Fibroblast of skin of left quadriceps (primary cell): ENCODE results near the gene DFFB.
"Not testable (repeated sequence)": the region's sequence is repeated elsewhere in the genome, so short reads cannot be mapped to it uniquely, and the experiment has no call there.

Experiments
- DNase-seq, 2 experiments: peaks; one replicate each; pipeline ENCODE4 v3.0.0-alpha.2; 2013; ENCODE audit warnings: low read depth in 2 of 2

DFFB gene

GRCh38 chr1:3909615-3910014 is 52.3 kb downstream of the DFFB start:
- no peak for DNase-seq

GRCh38 chr1:3910049-3910731 is 52.9 kb downstream of the DFFB start:
- DNase-seq, result no peak

DNA sequence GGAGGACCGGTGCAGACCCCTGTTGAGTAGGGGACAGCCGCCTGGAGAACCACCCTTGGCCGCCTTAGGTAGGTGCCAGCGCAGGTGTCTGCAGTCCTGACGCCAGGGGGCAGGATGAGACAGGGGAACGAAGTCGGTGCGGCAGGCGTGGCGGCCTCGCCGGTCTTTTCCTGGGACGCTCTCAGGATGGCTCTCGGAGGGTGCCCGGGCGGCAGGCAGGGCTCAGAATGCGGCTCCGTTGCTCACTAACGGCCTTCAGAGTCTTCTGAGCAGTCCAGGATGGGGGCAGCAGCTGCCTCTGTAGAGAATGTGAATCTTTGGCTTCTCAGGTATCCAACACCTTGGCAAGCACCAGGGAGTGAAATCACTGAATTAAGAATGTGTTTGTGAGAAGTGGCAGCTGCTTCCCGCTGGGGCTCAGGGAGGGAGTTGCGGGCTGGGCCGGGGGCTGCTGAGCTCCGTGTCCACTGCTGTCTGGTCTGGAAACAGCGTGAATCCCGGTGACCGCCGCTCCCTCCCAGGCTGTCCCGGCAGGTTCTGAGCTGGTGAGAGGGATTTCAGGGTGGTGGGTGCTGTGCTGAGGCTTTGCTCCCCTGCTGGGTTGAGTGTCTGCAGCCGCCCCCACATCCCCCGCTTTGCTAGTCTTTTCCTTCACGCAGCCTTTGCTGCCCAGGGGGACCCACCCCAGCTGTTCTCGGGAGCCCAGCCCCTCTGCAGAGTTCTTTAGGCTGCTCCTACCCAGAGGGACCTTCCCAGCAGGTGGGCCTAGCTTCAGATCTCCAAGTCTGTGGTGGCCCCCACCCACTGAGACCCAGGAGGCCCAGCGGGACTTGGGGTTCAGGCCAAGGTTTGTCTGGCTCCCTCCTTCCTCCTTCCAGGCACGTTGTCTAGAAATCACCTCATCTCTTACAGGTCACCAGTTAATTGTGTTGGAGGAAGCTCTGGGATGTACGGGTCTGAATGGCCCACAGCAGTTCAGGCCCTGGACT is 53.9 kb downstream of the DFFB start:
- DNase-seq, result no peak

- DNase-seq, result no peak
These were observed 54.9 kb downstream of the DFFB start for GRCh38 chr1:3911981-3912808.

- DNase-seq, result no peak
These were observed 55.8 kb downstream of the DFFB start for GRCh38 chr1:3912809-3913685.

DNA sequence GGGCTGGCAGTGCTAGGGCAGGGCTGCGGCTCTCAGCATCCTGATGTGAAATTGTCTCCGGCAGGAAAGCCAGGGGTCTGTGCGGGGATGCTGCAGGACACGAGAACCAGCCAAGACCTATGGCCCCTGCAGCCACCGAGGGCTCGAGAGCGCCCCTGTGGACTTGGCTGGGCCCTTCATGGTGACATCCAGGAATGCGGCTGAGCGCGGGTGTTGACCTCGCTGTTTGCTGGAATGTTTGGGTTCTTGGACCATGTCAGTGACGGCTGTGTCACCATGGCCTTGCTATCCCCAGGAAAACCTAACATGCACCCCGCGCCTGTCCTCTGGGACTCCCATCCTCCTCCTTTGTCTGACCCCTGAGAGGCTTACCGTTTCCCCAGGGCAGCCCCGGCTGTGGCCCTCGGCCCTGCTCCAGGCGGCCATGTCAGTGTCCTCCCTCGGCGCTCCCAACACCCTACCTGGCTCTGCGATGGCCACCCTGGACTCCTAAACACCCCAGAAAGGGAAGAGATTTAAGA is 57.1 kb downstream of the DFFB start:
- DNase-seq, result no peak

DNA sequence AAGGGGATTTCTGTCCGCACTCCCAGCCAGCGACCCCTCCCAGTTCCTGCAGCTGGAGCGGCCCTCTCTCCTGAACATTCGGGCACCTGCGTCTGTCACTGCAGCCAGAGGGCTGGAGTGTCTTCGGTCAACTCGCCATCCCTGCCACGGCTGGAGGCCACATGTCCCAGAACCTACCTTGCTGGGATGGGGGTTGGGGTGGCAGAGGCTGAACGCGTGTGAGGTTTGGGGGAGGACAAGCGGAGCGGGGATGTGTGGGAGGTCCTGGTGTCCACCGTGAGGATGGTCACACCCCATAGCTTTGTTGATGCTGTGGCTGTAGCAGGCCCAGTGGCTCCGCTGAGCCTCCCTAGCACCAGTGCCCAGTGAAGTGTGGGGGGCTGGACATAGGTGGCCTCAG is 57.6 kb downstream of the DFFB start:
- DNase-seq, result no peak

- no peak for DNase-seq
These were observed 58.4 kb downstream of the DFFB start for GRCh38 chr1:3915551-3916121.

DNA sequence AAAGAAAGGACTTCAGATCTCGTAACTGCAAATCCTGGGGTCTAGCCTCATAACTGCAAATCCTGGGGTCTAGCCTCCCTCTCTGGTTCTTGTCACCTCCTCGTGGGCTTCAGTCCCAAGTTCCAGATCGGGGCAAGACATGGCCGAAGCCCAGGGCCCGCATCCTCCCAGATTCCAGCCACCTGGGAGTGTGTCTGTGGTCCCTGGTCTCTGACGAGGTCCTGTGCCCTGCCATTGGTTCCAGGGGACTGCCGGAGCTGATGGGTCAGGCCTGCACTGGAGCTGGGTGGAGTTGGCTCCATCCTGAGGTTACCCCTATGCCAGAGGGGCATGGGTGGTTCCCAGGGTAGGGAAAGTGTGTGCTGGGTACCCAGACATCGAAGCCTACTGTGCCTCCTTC is 60.5 kb downstream of the DFFB start:
- no peak for DNase-seq

- DNase-seq, result not testable (repeated sequence)
These were observed 61.1 kb downstream of the DFFB start for GRCh38 chr1:3918359-3918758.

DNA sequence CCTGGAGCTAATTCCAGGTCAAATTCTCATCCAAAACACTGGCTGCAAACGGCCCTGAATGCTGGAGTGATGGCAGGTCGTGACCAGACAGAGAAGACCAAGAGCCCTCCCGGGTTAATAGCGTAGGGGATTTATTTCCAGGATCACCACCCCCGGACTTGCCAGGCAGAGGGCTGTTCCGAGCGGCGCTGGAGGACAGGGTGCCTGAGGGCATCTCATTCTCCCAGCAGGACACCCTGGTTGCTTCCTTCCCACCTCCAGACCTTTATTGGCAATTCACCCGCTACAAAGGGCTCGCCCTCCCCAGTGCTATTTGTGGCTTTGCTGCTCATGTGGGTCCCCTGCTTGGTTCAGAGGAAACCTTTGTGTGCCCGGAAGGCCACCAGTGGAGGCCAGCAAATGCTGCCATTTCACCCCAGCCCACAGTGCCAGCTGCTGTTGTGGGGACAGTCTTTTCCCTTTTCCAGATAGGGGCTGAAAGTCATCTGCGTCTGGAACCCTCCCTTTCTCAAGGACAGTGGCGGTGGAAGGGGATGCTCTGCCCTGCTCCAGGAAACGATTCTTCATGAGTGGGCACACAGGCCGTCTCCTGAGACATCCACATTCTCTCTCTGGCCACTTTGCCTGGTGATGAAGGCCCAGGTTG is 61.8 kb downstream of the DFFB start:
- DNase-seq, result no peak

- no peak for DNase-seq
These were observed 62.4 kb downstream of the DFFB start for GRCh38 chr1:3919706-3920105.

DNA sequence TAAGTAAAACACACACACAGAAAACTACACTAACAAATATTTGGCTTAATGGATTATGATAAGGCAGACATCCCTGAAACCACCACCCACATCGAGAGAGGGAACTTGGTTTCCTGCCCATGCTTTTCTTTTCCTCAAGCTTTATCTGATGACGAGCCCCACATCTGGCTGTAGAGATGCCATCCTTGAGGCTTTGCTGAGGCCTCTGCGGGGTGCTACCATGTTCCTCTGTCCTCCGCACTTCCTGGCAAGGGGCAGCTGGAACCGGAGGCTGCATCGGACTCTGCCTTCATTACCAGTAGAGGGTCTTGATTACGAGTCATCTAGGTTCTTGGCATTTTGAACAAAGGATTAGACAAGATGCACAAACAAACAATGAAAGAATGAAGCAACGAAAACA is 64.5 kb downstream of the DFFB start:
- no peak for DNase-seq

GRCh38 chr1:3922201-3922725 is 65.0 kb downstream of the DFFB start:
- DNase-seq, result no peak

GRCh38 chr1:3922851-3923250 is 65.6 kb downstream of the DFFB start:
- no peak for DNase-seq

DNA sequence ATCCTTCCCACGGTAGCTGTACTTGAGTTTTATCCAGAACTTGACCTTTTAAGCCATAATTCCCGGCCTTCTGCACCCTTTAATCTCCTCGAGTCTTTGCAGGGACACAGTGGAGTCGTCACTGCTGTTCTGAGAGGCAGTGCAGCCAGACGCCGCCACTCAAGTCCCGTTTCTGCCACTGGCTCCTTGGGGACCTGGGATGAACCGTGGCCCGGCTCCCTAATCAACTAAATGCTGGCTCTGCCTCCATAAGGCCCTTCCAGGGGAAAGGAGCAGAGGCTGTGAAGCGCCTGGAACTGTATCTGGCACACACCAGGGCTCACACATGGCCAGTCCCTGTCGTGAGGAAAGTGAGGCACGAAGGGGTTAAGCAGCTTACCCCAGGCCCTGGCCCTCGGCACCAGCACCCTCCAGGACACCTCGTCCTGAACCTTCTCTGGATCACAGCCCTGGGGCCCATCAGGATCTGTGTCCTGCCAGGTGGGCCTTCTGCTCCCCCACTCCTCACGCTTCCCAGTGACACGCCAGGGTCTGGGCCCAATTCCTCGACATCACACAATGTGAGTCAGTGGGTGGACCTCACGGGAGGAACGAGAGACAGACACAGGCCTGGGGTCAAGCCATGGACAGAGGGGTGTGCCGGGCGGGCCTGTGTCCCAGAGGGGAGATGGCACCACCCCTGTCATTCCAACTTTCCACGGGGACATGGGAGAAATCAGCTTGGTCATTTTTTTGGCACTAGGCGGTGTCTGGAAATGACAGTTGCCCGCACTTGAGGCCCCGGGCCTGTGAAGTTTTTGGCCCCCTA is 66.3 kb downstream of the DFFB start:
- DNase-seq, result no peak

GRCh38 chr1:3924186-3924824 is 67.0 kb downstream of the DFFB start:
- DNase-seq, result no peak

GRCh38 chr1:3924825-3925220 is 67.5 kb downstream of the DFFB start:
- DNase-seq, result no peak
